ENCODE data around the gene SH3TC1.

Gene SH3TC1

DNA sequence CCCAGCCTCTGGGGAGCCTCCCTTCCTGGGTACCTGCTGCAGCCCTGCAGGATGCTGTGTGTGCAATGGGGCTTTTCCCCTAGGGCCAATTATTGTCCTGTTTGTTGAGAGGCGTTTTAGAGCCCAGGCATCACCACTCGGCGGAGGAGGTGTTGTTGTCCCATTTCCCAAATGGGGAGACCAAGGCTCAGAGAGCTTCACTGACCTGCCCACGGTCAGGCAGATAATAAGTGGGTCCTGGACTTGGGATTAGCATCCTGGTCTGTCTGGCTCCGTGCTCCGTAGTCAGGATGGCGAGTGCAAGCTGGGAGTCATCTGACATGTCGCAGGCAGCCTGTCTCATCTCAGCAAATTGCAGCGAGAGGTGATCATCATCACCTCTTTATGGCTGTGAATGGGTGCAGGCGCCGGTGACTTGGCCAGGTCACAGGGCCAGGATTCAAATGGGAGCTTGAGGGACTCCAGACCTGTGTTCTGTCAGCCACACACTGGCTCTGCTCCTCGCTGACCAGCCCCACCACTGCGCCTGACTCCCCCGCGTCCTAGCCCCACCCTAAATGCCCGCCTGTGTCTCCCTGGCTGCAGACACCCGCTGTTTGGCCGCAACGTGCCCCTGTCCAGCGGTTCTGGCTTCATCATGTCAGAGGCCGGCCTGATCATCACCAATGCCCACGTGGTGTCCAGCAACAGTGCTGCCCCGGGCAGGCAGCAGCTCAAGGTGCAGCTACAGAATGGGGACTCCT lies 87.1 kb downstream of the SH3TC1 start:
- no peak overlapping the region for H3K4me3 ChIP-seq (ENCODE audit: low read depth, low read length)

DNA sequence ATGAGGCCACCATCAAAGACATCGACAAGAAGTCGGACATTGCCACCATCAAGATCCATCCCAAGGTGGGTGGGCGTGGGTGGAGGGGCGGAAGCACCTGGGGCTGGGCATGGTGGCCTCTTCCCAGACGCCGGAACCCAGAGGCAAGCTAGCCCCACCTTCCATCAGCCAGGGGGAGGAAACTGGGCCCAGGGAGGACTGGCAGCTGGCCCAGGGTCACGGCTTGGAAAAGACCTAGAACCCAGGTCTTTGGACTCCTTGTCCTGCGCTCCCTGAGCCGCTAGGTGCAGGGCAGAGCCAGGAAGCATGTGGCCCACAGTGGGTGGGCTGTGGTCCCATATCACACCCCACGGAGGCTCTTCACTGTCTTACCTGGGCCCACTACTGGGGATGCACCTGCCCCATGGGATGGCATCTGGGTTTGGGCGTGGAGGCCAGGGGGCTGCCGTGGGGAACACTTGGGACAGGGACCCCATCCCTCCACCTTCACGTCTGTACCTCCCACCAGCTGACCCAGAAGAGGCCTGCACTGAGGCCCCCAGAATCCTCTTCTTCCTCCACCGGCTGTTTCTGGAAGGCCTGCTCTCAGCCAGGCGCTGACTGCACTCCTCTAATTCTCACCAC lies 87.7 kb downstream of the SH3TC1 start:
- H3K4me3 ChIP-seq (ENCODE audit: low read depth, low read length): no peak overlapping the region

DNA sequence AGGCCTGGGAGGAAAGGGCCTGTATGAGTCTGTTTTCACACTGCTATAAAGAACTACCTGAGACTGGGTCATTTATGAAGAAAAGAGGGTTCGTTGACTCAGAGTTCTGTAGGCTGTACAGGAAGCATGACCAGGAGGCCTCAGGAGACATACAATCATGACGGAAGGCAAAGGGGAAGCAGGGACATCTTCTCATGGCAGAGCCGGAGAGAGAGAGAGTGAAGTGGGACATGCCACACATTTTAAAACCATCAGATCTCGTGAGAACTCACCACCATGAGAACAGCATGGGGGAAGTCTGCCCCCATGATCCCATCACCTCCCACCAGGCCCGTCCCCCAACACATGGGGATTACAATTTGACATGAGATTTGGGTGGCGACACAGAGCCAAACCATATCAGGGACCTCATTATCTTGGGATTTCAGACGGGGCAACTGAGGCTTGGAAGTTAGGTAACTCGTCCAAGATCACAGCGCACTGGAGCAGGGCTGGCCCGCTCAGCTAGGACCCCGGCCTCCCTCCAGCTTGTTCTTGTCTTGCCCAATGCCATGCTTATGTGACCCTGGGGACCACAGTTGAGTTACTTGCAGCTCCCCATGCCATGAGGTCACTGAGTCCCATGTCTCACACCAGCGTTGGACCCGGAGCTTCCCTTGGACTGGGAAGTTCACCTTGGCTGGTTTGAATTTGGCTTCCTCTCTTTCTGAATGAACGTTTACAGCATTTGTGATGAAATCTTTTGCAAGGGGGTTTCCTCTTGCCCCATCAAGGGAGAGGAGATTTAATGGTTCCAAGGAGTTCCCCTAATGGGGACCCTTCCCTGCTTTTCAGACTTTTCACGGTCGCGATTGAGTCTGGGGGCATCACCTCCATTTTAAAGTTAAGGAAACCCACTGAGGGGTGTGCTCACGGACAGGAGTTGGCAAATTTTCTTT lies 88.5 kb downstream of the SH3TC1 start:
- H3K4me3 ChIP-seq (ENCODE audit: low read depth, low read length): no peak overlapping the region

GRCh38 chr4:8289151-8289750 lies 90.2 kb downstream of the SH3TC1 start:
- H3K4me3 ChIP-seq (ENCODE audit: low read depth, low read length): no peak overlapping the region

DNA sequence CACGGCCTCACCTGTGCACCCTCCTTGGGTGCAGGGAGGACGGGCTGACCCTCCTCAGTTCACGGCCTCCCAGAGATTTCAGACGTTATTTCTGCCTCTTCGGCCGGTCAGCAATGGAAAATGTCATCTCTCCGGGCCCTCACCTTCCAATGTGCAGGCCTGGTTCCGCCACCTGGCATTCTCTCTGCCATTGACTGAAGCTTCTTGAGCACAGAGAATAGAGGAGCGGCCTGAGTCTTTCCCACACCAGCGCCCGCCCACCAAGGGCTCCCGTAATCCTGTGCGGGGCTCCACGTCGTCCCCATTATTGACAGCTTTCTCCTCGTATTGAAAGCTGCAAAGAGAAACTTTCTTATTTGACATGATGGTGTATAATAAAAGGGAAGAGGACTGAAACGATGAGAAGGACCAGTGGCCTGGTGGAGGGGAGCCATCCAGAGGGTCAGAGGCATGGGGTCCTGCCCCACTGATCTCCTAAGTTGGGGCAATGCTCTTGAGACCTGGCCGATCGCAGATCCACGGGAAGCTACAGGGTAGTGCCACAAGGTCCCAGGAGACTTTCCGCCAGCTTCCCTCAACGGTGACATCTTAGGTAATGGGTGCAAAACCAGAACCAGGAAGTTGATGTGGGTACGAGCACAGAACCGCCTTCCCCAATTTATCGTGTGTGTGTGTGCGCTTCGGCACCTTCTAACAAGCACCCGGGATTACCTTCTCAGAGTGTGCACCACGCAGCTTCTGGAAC lies 91.0 kb downstream of the SH3TC1 start:
- no peak overlapping the region for H3K4me3 ChIP-seq (ENCODE audit: low read depth, low read length)

DNA sequence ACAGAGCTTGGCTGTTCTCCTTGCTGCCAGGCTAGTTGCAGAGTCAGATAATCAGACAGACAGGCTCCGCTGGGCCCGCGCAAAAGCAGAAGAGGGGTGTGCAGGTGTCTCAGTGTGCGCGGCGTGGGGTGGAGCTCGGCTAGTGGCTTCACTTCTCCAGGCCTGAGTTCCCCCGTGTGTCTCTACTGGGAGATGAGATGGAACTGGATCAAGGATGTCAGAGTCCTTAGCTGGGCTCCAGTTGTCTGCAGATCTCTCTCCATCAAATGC lies 91.5 kb downstream of the SH3TC1 start:
- no peak overlapping the region for H3K4me3 ChIP-seq (ENCODE audit: low read depth, low read length)
